GM21737 (cell line): Measurements from ENCODE around the gene TNFRSF6B.

Experiments
- ATAC-seq: cut with Tn5 transposase; IDR thresholded peaks from one replicate; pipeline ENCODE4 v1.9.1; 2021; ENCODE audit warnings: mild to moderate bottlenecking, moderate library complexity; ENCODE audit not compliant: unreplicated experiment

TNFRSF6B gene

GRCh38 chr20:63694584-63695423 lies 1.6 kb upstream of the TNFRSF6B start:
- ATAC-seq, result no peak

- ATAC-seq, result no peak
These were observed 787 bp upstream of the TNFRSF6B start for GRCh38 chr20:63695424-63696305.

GRCh38 chr20:63696306-63696627 lies 185 bp upstream of the TNFRSF6B start:
- no peak for ATAC-seq

- ATAC-seq, result no peak
These were observed 960 bp downstream of the TNFRSF6B start for GRCh38 chr20:63697357-63697867.

- ATAC-seq, result no peak
These were observed 1.6 kb downstream of the TNFRSF6B start for GRCh38 chr20:63697868-63698545.

- ATAC-seq, result no peak
These were observed 2.5 kb downstream of the TNFRSF6B start for GRCh38 chr20:63698739-63699465.

- ATAC-seq, result no peak
These were observed 3.2 kb downstream of the TNFRSF6B start for GRCh38 chr20:63699466-63700198.

- no peak for ATAC-seq
These were observed 4.0 kb downstream of the TNFRSF6B start for GRCh38 chr20:63700199-63701050.

- ATAC-seq, result no peak
These were observed 4.5 kb downstream of the TNFRSF6B start for GRCh38 chr20:63701051-63701328.

GRCh38 chr20:63701329-63702035 lies 5.0 kb downstream of the TNFRSF6B start:
- ATAC-seq, result no peak

- ATAC-seq, result no peak
These were observed 5.7 kb downstream of the TNFRSF6B start for GRCh38 chr20:63702036-63702665.

GRCh38 chr20:63702751-63703470 lies 6.5 kb downstream of the TNFRSF6B start:
- ATAC-seq, result no peak

- no peak for ATAC-seq
These were observed 7.1 kb downstream of the TNFRSF6B start for GRCh38 chr20:63703471-63703975.

- ATAC-seq, result no peak
These were observed 7.7 kb downstream of the TNFRSF6B start for GRCh38 chr20:63703976-63704748.

GRCh38 chr20:63704749-63705117 lies 8.3 kb downstream of the TNFRSF6B start:
- ATAC-seq, result no peak

GRCh38 chr20:63705232-63706026 lies 9.0 kb downstream of the TNFRSF6B start:
- ATAC-seq, result no peak
